HG02759 (cell line): Measurements from ENCODE around the gene LACTB.
A peak's percentile ranks its signal among the peaks of the same experiment; 100 is the strongest.

Experiments used
- ATAC-seq: cut with Tn5 transposase; IDR thresholded peaks from one replicate; pipeline ENCODE4 v1.9.1; 2021; ENCODE audit warnings: mild to moderate bottlenecking, moderate library complexity; ENCODE audit not compliant: unreplicated experiment

Gene LACTB

GRCh38 chr15:63121382-63122001 lies at the start of gene LACTB:
TSS of gene LACTB (plus strand) at chr15:63121861. CDS start at chr15:63121872, 11 bp downstream.
- ATAC-seq = peak; percentile 82

GRCh38 chr15:63072023-63072650 lies 49.5 kb upstream of the LACTB start:
- ATAC-seq = no peak

GRCh38 chr15:63072809-63073277 lies 48.8 kb upstream of the LACTB start:
- ATAC-seq = no peak

GRCh38 chr15:63073497-63074172 lies 48.0 kb upstream of the LACTB start:
- no peak for ATAC-seq

GRCh38 chr15:63075015-63075983 lies 46.4 kb upstream of the LACTB start:
- no peak for ATAC-seq

GRCh38 chr15:63075984-63076713 lies 45.5 kb upstream of the LACTB start:
- ATAC-seq = no peak

- ATAC-seq = no peak
Observed at GRCh38 chr15:63076714-63077046, 45.0 kb upstream of the LACTB start.

GRCh38 chr15:63077952-63078351 lies 43.7 kb upstream of the LACTB start:
- no peak for ATAC-seq

GRCh38 chr15:63079947-63080626 lies 41.6 kb upstream of the LACTB start:
- no peak for ATAC-seq

GRCh38 chr15:63080634-63081250 lies 40.9 kb upstream of the LACTB start:
- no peak for ATAC-seq

- ATAC-seq = no peak
Observed at GRCh38 chr15:63082366-63082765, 39.3 kb upstream of the LACTB start.

GRCh38 chr15:63083044-63083443 lies 38.6 kb upstream of the LACTB start:
- no peak for ATAC-seq

- no peak for ATAC-seq
Observed at GRCh38 chr15:63083541-63083940, 38.1 kb upstream of the LACTB start.

GRCh38 chr15:63084806-63085205 lies 36.9 kb upstream of the LACTB start:
- ATAC-seq = no peak

GRCh38 chr15:63085289-63085688 lies 36.4 kb upstream of the LACTB start:
- ATAC-seq = no peak

- ATAC-seq = no peak
Observed at GRCh38 chr15:63086271-63086670, 35.4 kb upstream of the LACTB start.

GRCh38 chr15:63086947-63087346 lies 34.7 kb upstream of the LACTB start:
- ATAC-seq = no peak

- no peak for ATAC-seq
Observed at GRCh38 chr15:63088533-63089245, 33.0 kb upstream of the LACTB start.
